Measurements from ENCODE around the gene SLC25A44. TPM values are rescaled to one million over a fixed set of nuclear protein-coding genes. Genes with fewer than 3 reads are reported as not detected.

SLC25A44 gene
- total RNA-seq, 1 experiment from 2014 or later = 12.3 TPM

DNA sequence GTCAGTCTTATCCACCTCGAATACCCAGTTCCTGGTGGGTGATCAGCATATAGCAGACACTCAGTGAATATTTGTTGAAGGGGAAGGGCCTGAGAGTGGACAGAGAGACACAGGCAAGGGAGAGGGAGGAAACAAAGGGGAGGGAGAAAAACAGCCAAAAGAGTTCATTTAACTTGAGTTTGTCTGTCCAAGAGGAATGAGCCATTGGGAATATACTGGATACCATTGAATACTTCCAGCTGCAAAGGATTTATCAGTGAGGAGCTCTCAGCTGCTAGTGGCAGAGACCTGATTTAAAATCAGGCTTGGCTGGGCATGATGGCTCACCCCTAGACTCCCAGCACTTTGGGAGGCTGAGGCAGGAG lies 36.6 kb downstream of the SLC25A44 start:
- no peak for DNase-seq
- H3K9me3 ChIP-seq (replicated peaks) = no peaks in the 10 kb centered on the region
- H3K27ac ChIP-seq = no peak overlapping the region
- no peaks in the 10 kb centered on the region for H3K27me3 ChIP-seq
- peaks cover 6% of the 10 kb centered on the region; the same call in 1 of the 2 replicates for H3K36me3 ChIP-seq
- H3K4me1 ChIP-seq = no peaks in the 10 kb centered on the region
- no peak overlapping the region for H3K4me3 ChIP-seq

DNA sequence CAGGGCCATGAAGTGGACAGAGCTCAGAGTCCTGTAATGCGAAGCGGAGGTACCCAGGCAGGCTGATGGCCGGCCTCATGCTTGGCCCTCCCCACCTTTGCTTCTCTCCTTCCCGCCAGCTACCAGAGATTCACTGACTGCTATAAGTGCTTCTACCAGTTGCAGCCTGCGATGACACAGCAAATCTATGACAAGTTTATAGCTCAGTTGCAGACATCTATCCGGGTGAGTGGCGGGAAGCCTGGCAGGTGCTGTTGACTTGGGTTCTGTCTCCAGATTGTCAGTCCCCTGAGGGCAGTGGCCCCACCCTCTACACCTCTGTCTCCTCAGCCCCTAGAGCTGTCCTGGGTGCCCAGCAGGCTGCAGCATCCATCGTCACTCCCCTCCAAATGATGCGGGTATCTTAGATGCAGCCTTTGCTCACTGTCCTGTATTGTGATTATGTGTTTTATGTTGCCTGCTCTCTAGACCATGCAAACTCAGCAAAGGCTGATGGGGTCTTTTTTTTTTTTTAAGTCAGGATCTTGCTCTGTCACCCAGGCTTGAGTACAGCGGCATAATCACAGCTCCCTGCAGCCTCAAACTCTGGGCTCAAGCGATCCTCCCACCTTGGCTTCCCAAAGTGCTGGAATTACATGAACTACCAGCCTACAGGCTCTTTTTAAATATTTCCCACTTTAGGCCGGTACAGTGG lies 38.4 kb downstream of the SLC25A44 start:
- Histone ChIP-seq H3K36me3 (no peaks in the 10 kb centered on the region; the same call in 1 of the 2 replicates), H3K27me3 (no peaks in the 10 kb centered on the region), H3K9me3 (replicated peaks) (no peaks in the 10 kb centered on the region), H3K4me3 (no peak overlapping the region), H3K4me1 (no peaks in the 10 kb centered on the region), H3K27ac (no peak overlapping the region)
- no peak for DNase-seq

DNA sequence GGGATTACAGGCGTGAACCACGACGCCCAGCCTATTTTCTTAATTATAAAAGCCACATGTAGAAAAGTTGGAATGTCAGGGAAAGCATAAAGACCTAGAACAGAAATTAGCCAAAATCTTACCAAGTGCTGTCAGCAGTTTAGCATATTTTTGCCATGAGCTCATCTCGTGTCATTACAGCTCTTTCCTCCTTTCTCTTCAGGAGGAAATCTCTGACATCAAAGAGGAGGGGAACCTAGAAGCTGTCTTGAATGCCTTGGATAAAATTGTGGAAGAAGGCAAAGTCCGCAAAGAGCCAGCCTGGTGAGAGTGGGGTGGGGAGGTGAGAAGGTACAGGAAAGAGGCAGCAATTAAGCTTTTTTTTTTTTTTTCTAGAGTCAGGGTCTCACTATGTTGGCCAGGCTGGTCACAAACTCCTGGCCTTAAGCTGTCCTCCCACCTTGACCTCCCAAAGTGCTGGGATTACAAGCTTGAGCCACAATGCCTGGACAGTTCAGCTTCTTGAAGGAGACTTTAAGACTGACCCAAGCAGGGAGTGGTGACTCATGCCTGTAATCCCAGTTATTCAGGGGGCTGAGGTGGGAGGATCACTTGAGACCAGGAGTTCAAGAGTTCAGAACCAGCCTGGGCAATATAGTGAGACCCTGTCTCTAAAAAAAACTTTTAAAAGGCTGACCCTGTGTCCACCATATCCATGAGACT lies 39.7 kb downstream of the SLC25A44 start:
- DNase-seq = no peak
- Histone ChIP-seq H3K27ac (no peak overlapping the region), H3K36me3 (peaks cover 7% of the 10 kb centered on the region), H3K9me3 (replicated peaks) (no peaks in the 10 kb centered on the region), H3K4me3 (no peak overlapping the region), H3K4me1 (no peaks in the 10 kb centered on the region), H3K27me3 (no peaks in the 10 kb centered on the region)

DNA sequence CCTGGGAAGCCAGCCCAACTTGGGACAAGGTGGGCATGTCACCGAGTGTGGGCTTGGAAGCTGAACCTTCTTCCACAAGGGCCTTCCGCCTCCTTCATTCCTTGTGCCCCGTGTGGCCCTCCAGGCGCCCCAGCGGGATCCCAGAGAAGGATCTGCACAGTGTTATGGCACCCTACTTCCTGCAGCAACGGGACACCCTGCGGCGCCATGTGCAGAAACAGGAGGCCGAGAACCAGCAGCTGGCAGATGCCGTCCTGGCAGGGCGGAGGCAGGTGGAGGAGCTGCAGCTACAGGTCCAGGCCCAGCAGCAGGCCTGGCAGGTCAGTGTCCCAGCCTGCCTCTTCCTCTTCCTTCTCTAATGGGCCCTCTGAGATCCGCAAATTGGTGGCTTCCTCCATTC lies 42.3 kb downstream of the SLC25A44 start:
- Histone ChIP-seq H3K9me3 (replicated peaks) (no peaks in the 10 kb centered on the region), H3K4me1 (peaks cover 2% of the 10 kb centered on the region; the same call in 1 of the 2 replicates), H3K27ac (no peak overlapping the region), H3K27me3 (no peaks in the 10 kb centered on the region), H3K4me3 (no peak overlapping the region), H3K36me3 (peaks cover 7% of the 10 kb centered on the region)
- DNase-seq = no peak

DNA sequence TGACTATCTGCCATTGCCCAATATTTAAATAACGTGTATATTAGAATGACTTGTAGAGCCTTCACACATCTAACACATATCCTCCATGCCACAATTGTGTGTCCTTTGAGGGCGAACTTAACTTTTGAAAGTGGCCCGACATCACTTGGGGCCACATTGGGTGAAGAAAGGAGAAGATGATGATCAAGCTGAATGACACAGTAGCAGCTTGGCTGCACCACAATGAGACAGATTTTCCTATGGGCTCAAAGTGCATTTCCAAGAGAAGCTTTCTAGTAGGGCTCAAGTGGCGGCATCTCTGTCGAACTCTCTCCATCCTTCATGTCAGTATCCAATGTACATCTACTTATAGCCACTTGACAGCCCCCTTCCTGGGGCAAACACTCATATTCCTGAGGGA lies 44.3 kb downstream of the SLC25A44 start:
- no peak overlapping the region for H3K27ac ChIP-seq
- DNase-seq = no peak
- H3K4me1 ChIP-seq = peaks cover 8% of the 10 kb centered on the region
- H3K9me3 ChIP-seq (replicated peaks) = no peaks in the 10 kb centered on the region
- H3K4me3 ChIP-seq = no peak overlapping the region
- H3K36me3 ChIP-seq = peaks cover 7% of the 10 kb centered on the region
- no peaks in the 10 kb centered on the region for H3K27me3 ChIP-seq

DNA sequence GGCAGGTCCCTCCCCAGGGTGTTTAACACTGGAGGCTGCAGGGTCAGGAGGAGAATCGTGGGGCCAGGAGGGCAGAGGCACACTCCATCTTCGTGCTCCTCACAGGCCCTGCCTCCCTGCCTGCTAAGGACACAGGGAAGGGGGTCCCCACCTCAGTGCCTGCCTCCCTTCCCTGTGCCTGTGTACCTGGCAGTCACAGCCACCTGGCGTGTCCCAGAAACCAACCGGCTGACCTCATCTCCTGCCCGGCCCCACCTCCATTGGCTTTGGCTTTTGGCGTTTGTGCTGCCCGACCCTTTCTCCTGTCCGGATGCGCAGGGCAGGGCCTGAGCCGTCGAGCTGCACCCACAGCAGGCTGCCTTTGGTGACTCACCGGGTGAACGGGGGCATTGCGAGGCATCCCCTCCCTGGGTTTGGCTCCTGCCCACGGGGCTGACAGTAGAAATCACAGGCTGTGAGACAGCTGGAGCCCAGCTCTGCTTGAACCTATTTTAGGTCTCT lies 47.5 kb downstream of the SLC25A44 start:
- no peaks in the 10 kb centered on the region for H3K9me3 ChIP-seq (replicated peaks)
- no peaks in the 10 kb centered on the region for H3K27me3 ChIP-seq
- peak; percentile 54 to 55 for DNase-seq
- 0 out of 2 replicates have a peak overlapping the region, but pooled peaks have one; percentile 1 for H3K27ac ChIP-seq
- H3K4me3 ChIP-seq = no peak overlapping the region
- peaks cover 8% of the 10 kb centered on the region for H3K4me1 ChIP-seq
- peaks cover 7% of the 10 kb centered on the region for H3K36me3 ChIP-seq

DNA sequence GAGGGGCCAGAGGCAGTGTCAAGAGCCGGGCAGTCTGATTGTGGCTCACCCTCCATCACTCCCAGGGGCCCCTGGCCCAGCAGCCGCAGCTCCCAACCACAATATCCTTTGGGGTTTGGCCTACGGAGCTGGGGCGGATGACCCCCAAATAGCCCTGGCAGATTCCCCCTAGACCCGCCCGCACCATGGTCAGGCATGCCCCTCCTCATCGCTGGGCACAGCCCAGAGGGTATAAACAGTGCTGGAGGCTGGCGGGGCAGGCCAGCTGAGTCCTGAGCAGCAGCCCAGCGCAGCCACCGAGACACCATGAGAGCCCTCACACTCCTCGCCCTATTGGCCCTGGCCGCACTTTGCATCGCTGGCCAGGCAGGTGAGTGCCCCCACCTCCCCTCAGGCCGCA lies 48.0 kb downstream of the SLC25A44 start, which contains the start of gene BGLAP:
Gene BGLAP, plus strand, starts transcription at position 259 of the 400 bp plus-strand sequence. Its CDS starts 48 bp downstream, at position 307.
- Histone ChIP-seq H3K27ac (0 out of 2 replicates have a peak within 1 kb of the TSS, but pooled peaks have one; percentile 1), H3K36me3 (peaks cover 7% of the 10 kb centered on the region), H3K4me3 (no peak within 1 kb of the TSS), H3K9me3 (replicated peaks) (no peaks in the 10 kb centered on the region), H3K27me3 (no peaks in the 10 kb centered on the region), H3K4me1 (peaks cover 8% of the 10 kb centered on the region)
- no peak for DNase-seq

DNA sequence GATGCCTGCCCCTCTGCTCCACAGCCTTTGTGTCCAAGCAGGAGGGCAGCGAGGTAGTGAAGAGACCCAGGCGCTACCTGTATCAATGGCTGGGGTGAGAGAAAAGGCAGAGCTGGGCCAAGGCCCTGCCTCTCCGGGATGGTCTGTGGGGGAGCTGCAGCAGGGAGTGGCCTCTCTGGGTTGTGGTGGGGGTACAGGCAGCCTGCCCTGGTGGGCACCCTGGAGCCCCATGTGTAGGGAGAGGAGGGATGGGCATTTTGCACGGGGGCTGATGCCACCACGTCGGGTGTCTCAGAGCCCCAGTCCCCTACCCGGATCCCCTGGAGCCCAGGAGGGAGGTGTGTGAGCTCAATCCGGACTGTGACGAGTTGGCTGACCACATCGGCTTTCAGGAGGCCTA lies 48.8 kb downstream of the SLC25A44 start:
- peaks cover 8% of the 10 kb centered on the region for H3K4me1 ChIP-seq
- H3K27ac ChIP-seq = no peak overlapping the region
- peaks cover 7% of the 10 kb centered on the region for H3K36me3 ChIP-seq
- DNase-seq = no peak
- H3K27me3 ChIP-seq = no peaks in the 10 kb centered on the region
- H3K4me3 ChIP-seq = no peak overlapping the region
- H3K9me3 ChIP-seq (replicated peaks) = no peaks in the 10 kb centered on the region

DNA sequence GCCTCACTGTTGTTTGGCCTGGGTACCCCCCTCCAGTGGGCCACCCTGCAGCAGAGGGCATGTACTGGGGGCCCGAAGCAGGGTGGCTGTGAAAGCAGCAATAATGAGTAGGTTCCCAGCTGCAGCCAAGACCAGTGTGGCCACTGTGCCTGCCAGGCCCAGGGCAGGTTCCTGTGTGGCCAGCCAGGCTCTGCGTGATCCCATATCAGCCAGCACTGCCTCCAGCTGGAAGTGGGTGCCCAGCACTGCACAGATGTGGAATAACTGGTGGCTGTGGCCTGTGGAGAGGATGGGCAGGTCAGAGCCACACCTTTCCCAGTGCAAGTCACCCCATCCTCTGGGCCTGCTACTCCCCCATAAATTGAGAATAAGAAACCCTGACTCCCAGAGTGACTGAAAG lies 50.2 kb downstream of the SLC25A44 start:
- Histone ChIP-seq H3K27me3 (no peaks in the 10 kb centered on the region), H3K36me3 (no peaks in the 10 kb centered on the region), H3K9me3 (replicated peaks) (no peaks in the 10 kb centered on the region), H3K4me3 (no peak overlapping the region), H3K4me1 (peaks cover 8% of the 10 kb centered on the region), H3K27ac (no peak overlapping the region)
- no peak for DNase-seq

DNA sequence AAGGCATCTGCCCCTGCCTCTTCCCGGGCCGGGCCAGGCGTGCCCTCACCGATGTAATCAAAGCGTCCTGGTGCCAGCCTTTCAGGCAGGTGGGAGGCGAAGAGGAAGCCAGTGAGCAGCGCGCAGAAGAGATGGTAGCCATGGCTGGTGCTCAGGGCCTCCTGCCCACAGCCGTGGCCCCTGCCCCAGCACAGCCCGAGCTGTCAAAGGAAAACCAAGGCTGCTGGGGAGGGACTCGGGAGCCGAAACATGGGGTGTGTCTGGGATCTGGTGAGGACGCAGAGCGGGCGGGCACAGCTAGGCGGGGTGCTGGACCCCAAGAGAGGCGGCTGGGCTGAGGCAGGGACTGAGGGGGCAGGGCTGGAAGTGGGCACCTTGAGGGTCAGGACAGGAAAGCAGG lies 50.8 kb downstream of the SLC25A44 start:
- no peaks in the 10 kb centered on the region for H3K27me3 ChIP-seq
- no peak overlapping the region for H3K27ac ChIP-seq
- H3K9me3 ChIP-seq (replicated peaks) = no peaks in the 10 kb centered on the region
- H3K4me3 ChIP-seq = no peak overlapping the region
- no peak for DNase-seq
- no peaks in the 10 kb centered on the region for H3K36me3 ChIP-seq
- peaks cover 8% of the 10 kb centered on the region for H3K4me1 ChIP-seq

DNA sequence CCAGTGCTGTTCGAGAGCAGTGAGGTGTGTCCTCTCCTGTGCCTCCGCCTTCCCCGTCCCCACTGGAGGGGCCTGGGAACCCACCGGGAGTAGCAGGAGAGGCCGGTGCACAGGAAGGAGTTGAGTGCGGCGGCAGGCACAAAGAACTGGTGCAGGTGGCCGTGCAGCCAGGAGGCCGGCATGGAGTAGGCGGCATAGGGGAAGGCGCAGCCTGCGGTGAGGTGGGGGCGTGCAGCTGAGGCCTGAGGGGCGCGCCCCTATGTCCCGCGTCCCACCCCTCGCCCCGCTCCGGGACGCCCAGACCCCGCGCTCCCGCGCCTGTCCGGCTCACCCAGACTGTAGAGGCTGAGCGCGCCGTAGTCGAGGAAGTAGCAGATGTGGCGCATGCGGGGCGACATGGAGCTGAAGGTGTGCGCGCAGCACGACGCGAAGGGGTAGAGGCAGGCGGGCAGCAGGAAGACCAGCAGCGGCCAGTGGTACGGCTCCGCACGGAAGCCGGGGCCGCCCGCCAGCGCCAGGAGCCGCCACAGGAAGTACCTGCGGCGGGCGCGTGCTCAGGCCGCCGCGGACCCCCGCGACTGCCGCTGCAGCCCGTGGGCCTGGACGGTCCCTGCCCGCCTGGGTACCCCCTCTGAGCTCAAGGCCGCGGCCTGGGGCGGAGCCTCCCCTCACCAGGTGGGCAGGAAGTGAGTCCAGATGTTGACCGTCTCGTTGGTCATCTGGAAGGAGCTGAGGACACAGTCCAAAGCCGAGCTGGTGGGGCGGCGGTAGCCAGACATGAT lies 51.7 kb downstream of the SLC25A44 start:
- H3K27ac ChIP-seq = no peak overlapping the region
- H3K4me1 ChIP-seq = peaks cover 8% of the 10 kb centered on the region
- no peaks in the 10 kb centered on the region for H3K27me3 ChIP-seq
- H3K36me3 ChIP-seq = peaks cover 3% of the 10 kb centered on the region; the same call in 1 of the 2 replicates
- DNase-seq = no peak
- no peak overlapping the region for H3K4me3 ChIP-seq
- no peaks in the 10 kb centered on the region for H3K9me3 ChIP-seq (replicated peaks)

DNA sequence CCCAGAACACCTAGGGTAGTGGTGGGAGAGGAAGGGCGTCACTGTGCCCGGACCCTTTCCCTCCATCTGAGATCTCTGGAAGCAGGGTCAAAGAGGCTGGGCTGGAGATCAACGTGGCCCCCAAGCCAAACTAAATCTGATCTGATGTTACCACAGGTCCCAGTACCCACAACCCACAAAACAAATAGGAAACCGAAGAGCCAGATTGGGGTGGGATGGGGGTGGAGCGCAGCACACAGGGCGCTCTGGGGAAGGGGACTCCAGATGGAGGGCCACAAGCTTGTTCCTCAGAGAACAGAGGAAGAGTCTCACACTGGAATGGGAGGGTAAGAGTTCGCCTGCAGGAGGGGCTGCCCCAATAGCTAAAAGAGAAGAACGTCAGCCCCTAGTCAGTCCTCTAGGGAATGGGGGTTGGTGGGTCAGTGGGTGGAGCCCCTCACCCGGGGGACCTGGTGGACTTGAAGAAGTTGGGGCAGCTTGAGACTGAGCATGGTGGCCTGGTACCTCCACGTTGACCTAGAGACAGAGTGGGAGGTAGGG lies 52.4 kb downstream of the SLC25A44 start:
- Histone ChIP-seq H3K27me3 (no peaks in the 10 kb centered on the region), H3K27ac (no peak overlapping the region), H3K36me3 (peaks cover 10% of the 10 kb centered on the region; the same call in 1 of the 2 replicates), H3K4me3 (no peak overlapping the region), H3K4me1 (peaks cover 4% of the 10 kb centered on the region), H3K9me3 (replicated peaks) (no peaks in the 10 kb centered on the region)
- DNase-seq = no peak

DNA sequence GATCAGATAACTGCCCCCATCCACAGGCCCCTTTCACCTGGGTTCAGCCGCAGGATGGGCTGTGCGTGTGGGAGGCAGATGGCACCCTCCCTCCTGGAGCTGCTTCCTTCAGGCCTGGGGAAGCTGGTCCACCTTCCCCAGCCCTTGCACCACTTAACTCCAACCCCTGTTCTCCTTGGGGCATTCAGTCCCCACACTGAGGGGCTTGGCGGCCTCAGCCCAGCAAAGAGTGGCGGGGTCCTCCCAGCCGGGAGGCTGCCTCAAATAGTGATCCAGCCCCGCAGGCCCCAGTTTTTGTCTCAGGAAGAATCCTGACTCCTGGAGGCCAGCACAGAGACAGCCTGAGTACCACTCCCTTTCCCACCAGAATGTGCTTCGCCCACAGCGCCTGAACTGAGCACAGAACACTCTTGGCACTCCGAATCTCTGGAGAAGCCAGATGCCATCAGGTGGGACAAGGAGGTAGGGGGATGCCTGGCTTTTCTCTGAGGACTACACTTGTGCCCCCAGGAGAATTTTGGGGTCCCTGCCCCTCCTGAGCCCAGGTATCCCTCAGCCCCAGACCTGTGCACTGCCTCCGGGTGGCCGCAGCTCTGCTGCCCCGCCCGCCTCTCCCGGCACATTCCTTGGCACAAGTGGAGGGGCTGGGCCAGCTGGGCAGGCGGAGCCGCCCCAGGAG lies 53.0 kb downstream of the SLC25A44 start:
- Histone ChIP-seq H3K9me3 (replicated peaks) (no peaks in the 10 kb centered on the region), H3K4me3 (no peak overlapping the region), H3K36me3 (peaks cover 15% of the 10 kb centered on the region), H3K4me1 (peaks cover under 1% of the 10 kb centered on the region), H3K27ac (no peak overlapping the region), H3K27me3 (no peaks in the 10 kb centered on the region)
- no peak for DNase-seq

Data from SJCRH30 (cell line).